ENCODE results near the gene PCSK9.

GRCh38 chr1:55043726-55044125, 4.4 kb downstream of the PCSK9 start:
- TF ChIP-seq, protein P1, sequence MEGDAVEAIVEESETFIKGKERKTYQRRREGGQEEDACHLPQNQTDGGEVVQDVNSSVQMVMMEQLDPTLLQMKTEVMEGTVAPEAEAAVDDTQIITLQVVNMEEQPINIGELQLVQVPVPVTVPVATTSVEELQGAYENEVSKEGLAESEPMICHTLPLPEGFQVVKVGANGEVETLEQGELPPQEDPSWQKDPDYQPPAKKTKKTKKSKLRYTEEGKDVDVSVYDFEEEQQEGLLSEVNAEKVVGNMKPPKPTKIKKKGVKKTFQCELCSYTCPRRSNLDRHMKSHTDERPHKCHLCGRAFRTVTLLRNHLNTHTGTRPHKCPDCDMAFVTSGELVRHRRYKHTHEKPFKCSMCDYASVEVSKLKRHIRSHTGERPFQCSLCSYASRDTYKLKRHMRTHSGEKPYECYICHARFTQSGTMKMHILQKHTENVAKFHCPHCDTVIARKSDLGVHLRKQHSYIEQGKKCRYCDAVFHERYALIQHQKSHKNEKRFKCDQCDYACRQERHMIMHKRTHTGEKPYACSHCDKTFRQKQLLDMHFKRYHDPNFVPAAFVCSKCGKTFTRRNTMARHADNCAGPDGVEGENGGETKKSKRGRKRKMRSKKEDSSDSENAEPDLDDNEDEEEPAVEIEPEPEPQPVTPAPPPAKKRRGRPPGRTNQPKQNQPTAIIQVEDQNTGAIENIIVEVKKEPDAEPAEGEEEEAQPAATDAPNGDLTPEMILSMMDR (conservative IDR thresholded peaks at IDR 0.05) = no peak
- TF ChIP-seq ZFX (IDR thresholded peaks at IDR 0.05) = no peak
